HG02981 (cell line): ENCODE results near the gene CMTM7.
A peak's percentile ranks its signal among the peaks of the same experiment; 100 is the strongest.
"Not testable (repeated sequence)": the region's sequence is repeated elsewhere in the genome, so short reads cannot be mapped to it uniquely, and the experiment has no call there.

Experiments used
- ATAC-seq: cut with Tn5 transposase; IDR thresholded peaks from one replicate; pipeline ENCODE4 v1.9.1; 2021; ENCODE audit warnings: mild to moderate bottlenecking, moderate library complexity; ENCODE audit not compliant: unreplicated experiment

Gene CMTM7

DNA sequence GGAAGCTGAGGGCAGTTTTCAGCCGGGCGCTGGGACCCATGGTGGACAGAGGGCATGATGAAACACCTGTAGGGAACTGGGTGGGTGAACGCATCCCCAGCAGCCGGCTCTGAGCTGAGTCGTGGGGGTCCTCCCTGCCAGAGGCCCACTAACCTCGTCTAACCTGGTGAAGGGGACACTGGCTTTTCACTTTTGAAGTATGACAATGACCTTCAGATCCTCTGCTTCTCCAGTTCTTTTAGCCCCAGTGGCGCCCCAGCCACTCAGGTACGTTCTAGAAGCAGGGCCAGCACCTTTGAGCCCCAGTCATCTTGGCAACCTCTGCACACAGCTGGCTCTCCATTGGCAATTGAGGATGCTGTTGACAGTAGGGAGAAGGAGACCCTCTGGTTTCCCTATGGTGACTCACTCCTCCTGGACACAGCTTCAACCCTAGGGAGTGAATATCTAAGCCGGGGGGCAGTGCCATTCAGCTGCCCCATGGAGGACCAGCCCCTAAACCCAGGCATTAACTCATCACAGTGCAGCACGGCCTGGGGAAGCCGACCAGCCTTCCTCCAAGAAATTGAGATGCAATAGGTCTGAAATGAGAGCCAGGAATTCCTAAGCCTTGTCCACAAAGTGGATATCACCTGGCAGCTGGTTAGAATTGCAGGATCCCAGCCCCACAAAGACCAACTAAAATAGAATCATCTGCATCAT, 64.9 kb downstream of the CMTM7 start:
- ATAC-seq: no peak

DNA sequence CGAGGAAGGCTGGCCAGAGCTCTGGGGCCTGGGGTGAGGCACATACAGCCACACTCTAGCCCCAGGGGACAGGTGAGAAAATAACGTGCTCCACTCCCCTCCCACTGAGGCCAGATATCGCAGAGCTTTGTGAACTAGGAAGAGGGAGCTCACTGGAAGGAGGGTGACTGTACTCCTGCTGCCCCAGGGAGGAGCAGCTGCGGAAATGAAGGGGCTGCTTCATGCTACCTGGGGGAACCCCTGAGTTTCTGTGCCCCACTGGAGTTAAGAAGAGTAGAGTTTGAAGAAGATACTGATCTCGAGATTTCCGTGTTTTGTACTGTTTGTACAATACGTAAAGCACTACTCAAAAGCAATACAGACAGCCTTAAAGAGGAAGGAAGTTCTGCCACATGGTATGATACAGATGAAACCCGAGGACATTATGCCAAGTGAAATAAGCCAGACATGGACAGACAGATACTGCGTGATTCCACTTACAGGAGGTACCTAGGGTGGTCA, 66.4 kb downstream of the CMTM7 start:
- ATAC-seq: no peak

DNA sequence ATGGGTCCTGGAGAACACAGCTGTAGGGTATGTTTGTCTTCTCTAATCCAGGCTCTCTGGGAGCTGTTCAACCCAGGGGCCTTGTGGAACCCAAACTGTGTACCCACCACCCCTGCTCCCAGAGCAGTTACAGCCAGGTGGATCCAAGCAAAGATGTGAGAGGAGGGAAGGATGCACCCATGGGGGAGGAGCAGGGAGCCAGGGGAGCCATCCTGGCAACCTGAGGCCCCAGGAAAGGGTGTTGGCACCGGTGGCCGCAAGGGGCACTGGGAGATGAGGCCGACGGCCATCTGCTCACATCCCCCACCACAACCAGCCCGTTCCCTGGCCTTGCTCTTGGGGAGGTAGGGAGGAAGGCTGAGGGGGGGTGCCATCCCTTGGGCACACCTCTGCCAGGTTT, 67.8 kb downstream of the CMTM7 start:
- no peak for ATAC-seq

DNA sequence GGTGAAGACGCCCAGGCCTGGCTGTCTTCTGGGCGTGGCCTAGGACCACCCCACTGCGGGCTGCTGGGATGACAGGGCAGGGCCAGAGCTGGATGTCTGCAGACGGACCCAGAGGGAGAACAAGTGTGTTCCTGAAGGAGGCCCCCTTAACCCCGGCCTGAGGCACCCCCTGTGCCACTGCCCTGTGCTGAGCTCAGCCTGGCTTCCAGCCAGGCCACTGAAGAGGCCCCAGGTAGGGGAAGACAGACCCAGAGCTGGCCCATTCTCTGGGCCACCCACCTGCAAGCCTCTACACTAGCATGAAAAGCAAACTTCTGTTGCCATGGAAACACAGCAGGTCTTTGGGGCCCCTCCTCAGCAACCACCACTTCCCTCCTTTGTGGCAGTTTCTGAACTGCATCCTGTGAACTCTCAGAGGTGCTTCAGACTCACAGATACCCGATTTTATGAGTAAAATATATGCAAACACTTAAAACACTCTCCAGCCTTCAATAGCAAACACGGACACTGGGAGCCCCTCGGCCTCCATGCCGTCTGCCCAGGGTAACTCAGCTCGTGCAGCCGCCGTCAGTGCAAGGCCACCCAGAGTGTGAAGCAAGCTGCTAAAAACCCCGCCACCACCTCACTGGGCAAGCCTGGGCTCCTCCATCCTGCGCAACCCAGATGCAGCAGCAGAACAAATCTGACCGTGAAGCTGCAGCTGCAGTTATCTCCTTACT, 68.5 kb downstream of the CMTM7 start:
- peak; percentile 94 for ATAC-seq

DNA sequence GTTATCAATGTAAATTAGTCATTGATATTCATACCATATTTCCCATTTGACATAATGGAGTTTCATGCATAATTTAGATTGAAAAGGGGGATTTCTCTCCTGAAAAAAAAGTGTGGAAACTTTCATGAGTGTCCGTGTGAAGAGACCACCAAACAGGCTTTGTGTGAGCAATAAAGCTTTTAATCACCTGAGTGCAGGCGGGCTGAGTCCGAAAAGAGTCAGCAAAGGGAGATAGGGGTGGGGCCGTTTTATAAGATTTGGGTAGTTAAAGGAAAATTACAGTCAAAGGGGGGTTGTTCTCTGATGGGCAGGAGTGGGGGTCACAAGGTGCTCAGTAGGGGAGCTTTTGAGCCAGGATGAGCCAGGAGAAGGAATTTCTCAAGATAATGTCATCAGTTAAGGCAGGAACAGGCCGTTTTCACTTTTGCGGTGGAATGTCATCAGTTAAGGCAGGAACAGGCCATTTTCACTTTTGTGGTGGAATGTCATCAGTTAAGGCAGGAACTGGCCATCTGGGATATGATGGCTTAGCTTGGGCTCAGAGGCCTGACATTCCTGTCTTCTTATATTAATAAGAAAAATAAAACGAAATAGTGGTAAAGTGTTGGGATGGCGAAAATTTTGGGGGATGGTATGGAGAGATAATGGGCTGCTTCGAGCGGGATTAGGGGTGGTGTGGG, 69.3 kb downstream of the CMTM7 start:
- not testable (repeated sequence) for ATAC-seq

DNA sequence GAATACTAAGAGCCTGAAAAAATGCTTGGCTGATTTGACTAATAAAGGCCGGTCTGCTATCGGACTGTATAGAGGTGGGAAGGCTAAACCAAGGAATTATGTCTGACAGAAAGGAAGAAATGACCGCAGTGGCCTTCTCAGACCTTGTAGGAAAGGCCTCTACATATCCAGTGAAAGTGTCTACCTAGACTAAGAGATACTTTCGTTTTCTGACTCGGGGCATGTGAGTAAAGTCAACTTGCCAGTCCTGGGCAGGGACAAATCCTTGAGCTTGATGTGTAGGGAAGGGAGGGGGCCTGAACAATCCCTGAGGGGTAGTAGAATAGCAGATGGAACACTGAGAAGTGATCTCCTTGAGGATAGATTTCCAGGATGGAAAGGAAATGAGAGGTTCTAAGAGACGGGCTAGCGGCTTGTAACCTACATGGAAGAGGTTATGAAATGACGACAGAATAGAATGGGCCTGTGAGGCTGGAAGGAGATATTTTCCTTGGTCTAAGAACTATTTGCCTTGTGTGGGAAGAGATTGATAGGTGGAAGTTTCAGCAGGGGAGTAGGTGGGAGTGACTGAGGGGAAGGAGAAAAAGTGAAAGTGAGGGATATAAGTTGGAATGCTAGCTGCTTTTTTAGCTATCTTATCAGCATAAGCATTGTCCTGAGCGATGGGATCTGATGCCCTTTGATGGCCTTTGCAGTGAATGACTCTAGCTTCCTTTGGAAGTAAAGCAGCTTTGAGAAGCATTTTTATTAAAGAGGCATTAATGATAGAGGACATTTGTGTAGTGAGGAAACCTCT, 70.7 kb downstream of the CMTM7 start:
- not testable (repeated sequence) for ATAC-seq

DNA sequence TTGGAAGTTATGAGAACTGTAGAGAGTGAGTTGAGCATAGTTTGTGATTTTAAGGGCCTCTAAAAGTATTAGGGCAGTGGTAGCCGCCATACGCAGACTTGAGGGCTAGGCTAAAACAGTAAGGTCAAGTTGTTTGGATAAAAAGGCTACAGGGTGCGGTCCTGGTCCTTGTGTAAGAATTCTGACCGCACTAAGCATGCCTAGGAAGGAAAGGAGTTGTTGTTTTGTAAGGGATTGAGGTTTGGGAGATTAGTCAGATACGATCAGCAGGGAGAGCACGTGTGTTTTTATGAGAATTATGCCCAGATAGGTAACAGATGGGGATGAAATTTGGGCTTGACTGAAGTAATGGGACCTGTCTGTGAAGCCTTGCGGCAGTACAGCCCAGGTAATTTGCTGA, 71.8 kb downstream of the CMTM7 start:
- not testable (repeated sequence) for ATAC-seq

DNA sequence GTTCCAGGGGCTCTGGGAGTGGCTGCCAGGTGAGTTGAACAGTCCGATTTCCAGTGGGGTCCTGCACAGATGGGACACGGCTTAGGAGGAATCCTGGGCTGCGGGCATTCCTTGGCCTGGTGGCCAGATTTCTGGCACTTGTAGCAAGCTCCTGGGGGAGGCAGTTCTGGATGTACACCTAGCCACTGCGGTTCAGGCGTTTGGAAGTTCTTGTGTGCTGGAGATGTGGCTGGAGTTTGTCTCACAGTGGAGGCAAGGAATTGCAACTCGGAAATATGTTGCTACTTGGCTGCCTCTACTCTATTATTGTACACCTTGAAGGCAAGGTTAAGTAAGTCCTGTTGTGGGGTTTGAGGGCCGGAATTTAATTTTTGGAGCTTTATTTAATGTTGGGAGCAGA, 73.1 kb downstream of the CMTM7 start:
- ATAC-seq: not testable (repeated sequence)

DNA sequence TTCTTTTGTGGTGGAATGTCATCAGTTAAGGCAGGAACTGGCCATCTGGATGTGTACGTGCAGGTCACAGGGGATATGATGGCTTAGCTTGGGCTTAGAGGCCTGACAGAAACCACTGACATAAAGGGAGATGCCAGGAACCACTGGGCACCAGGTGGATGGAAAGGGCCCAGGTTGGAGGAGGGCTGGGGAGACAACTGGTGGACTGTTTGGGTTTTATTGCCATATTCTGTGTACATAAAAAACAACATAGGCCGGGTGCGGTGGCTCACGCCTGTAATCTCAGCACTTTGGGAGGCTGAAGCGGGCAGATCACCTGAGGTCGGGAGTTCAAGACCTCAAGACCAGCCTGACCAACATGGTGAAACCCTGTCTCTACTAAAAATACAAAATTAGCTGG, 75.2 kb downstream of the CMTM7 start:
- ATAC-seq: not testable (repeated sequence)

DNA sequence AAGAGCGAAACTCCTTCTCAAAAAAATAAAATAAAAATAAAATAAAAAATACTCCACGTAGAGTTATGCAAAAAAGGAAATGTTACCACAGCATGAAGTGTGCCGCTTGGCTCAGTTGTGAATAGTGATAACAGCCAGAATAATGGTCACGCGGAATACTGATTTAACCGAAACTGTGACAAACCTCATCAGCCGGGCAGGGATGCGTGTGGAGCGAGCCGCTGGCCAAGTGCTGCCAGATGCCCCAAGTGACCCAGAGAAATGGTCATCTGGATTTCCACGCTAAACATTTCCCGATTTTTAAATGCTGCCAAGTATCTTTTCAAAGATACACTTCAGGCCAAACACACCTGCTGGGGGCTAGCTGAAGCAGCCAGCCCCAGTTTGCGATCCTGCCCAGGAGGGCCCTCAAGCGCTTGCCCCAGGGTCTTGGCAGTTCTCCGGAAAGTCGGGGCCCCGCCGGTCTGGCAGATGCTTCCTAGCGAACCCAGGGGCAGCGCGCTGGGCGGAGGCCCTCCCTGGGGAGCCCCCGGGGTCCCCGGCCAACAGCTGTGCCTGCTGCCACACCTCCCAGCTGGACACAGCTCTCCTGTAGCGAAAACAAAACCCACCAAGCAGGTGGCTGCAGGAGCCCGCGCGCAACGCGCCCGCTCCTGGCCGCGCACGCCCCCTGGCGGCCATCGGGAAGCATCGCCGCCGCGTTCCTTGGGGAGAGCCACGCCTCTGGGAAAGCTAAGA, 75.8 kb downstream of the CMTM7 start:
- ATAC-seq: peak; percentile 62

DNA sequence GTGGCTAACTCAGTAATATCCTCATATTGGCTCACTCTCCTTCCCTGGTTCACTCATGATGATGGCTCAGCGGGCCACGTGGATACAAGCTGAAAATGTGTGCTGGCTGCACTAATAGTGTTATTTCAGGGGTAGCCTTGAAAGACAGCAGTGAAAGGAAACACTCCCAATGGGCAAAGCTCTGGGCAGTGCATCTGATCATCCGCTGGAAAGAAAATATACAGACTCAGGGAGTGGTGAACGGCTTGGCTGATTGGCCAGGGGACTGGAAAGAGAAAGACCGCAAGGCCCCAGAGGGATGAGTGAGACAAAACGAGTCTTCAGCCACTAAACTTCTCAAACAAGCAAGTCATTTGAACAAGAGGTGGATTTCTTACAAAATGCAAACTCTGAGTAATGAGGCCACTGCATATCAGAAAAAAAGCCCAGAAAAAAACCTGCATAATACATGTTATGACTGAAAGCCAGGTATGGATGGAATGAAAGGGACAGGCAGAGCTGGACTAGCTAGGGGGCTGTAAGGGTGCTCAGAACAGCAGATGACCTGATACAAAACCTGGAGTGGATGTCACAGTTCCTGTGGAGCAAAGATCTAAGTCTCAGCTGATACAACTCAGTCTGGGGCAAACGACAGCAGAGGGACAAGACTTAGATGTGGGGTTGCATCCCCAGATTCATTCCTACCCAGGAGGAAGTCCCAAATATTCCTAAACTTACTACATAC, 77.7 kb downstream of the CMTM7 start:
- peak; percentile 31 for ATAC-seq

DNA sequence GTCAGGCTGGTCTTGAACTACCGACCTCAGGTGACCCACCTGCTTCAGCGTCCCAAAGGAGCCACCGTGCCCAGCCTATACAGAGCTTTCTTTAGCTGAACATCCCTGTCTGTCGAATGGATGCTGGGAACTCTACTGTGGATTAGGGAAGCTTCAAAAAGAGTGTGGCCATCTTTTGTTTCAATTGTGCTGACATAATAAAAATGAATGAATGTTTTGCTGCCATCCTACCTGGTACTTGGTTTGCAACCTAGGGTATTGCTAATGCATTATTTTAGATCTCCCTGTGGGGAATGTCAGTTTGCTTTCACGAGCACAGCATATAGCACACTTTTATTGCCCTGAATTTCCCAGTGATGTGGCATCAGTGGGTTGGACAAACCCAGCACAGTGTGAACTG, 78.7 kb downstream of the CMTM7 start:
- ATAC-seq: no peak

DNA sequence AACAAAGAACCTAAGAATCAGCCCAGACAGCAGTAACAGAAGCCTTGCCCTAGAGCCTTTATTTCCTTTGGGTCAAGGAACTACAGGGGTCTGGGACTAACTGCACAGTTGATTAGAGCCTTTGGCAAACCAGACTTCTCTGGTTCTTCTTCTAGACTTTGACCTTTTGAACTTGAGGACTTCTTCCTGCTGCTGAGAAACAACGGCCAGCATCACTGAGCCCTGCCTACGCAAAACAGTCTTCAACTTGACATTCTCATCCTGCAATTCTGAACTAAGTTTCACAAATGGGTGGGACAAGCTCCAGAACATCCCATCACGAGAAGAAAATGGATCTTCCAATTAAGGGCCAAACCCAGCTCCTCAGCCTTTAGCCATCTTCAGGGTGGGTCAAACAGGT, 79.6 kb downstream of the CMTM7 start:
- no peak for ATAC-seq

DNA sequence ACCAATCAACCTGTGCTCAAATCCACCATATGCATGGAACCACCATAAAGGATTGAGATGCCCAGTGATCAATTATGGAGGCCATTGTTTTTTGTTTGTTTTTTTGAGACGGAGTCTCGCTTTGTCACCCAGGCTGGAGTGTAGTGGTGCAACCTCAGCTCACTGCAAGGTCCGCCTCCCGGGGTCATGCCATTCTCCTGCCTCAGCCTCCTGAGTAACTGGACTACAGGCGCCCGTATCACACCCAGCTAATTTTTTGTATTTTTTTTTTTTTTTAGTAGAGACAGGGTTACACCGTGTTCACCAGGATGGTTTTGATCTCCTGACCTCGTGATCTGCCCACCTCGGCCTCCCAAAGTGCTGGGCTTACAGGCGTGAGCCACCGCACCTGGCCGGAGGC, 80.5 kb downstream of the CMTM7 start:
- not testable (repeated sequence) for ATAC-seq

DNA sequence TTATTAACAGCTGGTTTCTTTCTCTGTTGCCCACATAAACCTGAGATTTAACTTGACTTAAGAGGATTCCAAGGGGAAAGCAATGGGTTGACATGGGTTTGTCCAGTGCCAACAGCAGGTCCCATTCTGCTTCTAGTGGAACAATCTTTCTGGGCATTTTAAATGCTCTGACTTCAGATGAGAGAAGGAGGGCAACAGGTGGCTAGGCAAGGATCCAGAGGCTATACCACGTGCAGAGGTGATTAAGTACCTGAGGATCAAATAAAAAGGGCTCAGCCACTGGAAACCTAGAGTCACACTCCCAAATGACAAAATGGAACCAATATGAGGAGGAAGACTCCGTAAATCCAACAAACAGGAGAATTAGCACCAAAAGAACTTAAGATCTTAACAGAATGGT, 82.5 kb downstream of the CMTM7 start:
- ATAC-seq: no peak

DNA sequence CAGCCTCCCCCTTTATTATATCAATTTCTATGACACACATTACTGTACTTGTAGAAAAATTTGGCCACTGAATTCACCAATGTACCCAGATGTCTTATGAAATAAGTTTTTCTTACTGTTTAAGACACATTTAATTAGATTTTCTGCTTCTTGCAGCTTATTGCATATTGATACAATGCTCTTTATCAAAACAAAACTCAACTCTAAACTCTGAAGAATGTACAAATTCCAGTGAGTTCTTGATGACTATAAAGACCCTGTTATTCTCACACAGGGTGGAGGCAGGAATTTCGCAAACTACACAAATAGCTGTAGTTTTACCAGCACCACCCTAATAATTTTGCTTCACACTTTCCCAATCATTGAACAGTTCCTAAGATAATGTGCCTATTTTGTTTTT, 89.0 kb downstream of the CMTM7 start:
- no peak for ATAC-seq

DNA sequence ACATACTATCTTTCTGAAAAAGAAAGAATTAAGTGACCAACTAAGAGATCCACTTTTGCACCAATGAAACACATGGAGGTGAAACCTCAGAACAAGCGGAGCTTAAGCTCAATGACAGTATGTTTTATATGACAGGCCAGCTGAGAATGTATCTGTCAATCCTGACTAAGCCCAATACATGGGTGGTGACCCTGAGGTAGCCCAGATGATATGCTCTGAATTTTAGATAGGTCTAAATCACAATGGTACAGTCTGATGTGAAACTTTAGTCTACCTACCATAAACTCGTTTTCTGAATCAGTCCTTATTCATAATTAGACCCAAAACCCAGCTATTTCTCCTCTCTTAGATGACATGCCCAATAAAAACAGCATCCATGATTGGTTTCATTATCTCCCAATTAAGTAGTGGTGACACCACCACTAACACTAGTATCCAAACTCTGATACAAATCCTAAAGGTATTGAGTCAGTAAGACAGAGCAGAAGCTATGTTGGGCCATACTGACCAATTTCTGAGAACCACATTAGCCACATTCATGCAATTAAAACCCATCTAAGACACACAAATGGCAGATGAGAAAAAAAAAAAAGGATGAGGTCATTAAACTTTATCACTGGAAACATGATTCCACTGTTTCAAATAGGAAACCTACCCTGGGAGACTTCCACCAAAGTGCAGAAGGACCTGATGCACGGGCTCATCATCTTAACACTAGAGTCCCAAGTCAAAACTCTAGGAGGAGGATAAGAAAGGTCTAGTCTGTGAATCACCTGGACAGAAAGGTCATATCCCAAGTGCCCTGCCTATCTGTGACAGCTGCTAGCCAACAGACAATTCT, 90.4 kb downstream of the CMTM7 start:
- no peak for ATAC-seq

DNA sequence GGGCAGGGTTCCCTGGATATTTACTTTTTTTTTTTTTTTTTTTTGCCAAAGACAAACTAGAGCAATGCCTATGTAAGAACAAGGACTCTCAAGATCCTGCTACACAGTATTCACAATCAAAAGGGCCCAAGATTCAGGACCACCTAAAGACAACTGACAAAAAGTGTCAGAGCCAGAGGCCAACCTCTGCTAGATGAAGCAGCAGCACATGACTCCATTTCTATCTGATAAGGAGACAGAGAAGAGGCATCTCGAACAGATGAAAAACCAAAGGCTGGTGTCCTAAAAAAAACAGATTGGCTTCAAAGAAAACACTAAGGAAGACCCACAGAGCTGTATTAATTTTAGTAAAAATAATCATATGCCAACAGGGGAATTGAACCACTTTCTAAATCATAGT, 91.0 kb downstream of the CMTM7 start:
- no peak for ATAC-seq

DNA sequence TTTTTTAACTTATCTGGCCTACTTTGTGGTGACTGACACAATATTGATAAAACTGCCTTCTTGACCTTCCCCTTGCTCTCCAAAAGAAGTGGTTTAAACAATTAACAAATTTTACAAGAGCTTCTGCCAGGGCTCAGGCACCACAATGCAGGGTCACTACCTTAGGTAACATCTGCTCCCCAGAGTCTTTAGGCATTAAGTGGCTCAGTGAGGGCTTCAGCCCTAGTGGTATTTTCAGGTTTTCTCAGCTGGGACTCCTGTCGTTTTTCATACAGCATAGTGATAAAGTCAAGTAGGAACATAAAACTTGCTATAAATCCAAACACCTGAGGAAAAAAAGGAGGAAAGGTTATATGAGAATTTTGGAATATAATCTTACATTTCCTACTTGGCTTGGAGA, 92.1 kb downstream of the CMTM7 start:
- ATAC-seq: no peak
